Mucosa of descending colon (tissue), 3 donors: ENCODE results near the gene AMZ1. TPM values are rescaled to one million over a fixed set of nuclear protein-coding genes. Genes with fewer than 3 reads are reported as not detected.

ENCODE experiments used
- ATAC-seq: fragments of 200-7000 bp; cut with Tn5 transposase; one replicate; pipeline ENCODE4 v1.9.1; 2020; ENCODE audit warnings: mild to moderate bottlenecking, moderate library complexity
- DNase-seq, 3 donors: peaks; one replicate each; pipeline ENCODE4 v3.0.0-alpha.2; 2020
- H3K36me3 ChIP-seq: fragments of 200-600 bp; one replicate; pipeline ENCODE4 v1.8.0; 2021; ENCODE audit warnings: low read depth, mild to moderate bottlenecking
- H3K4me1 ChIP-seq: fragments of 200-600 bp; one replicate; pipeline ENCODE4 v1.8.0; 2021; ENCODE audit warnings: low read depth, mild to moderate bottlenecking
- H3K4me3 ChIP-seq: fragments of 200-600 bp; one replicate; pipeline ENCODE4 v1.8.0; 2021; ENCODE audit warnings: mild to moderate bottlenecking
- H3K9me3 ChIP-seq: fragments of 200-600 bp; one replicate; pipeline ENCODE4 v1.8.0; 2021; ENCODE audit warnings: mild to moderate bottlenecking
- CTCF ChIP-seq: fragments of 200-600 bp; IDR thresholded peaks from one replicate; pipeline ENCODE4 v1.8.0; 2022; ENCODE audit warnings: antibody characterized with exemption, mild to moderate bottlenecking
- intact Hi-C, 2 donors: fragments of 100-400 bp; cut with DNase I in 1 of 2; cut with micrococcal nuclease in 1 of 2; formaldehyde crosslinking; loops; one replicate each; pipeline versions ENCODE4 v1.11.0 to v1.11.1; 2022; cut with DNase I, micrococcal nuclease
- total RNA-seq, 3 donors: library from RNA; stranded (reverse); fragmentation: NEBNext Ultra II Directional in 2 of 3; extraction: Animal tissue kit (Norgen Biotek cat#: 25700) in 2 of 3; gene quantifications; one replicate each; pipeline versions ENCODE4 v1.2.1 to v1.2.4, GENCODE V29; 2021 to 2023
- donor health status: DM: no; HTN: no; CAD: no; lungs with moderate emphysema.
- donor health status: DM: no; HTN: no; CAD: no.
- donor health status: DM: no; HTN: yes; CAD: no.

AMZ1 gene
- total RNA-seq, 3 donors from 2014 or later: 0.61 to 1.3 TPM; not detected in 1

GRCh38 chr7:2716906-2717292, 28.9 kb downstream of the AMZ1 start:
- no peaks in the 10 kb centered on the region for H3K36me3 ChIP-seq
- no peak overlapping the region for H3K4me3 ChIP-seq
- no peak for TF ChIP-seq CTCF
- DNase-seq (no peak), ATAC-seq (no peak)
- intact Hi-C loops: no loop called here
- H3K9me3 ChIP-seq: no peaks in the 10 kb centered on the region
- H3K4me1 ChIP-seq: peaks cover 16% of the 10 kb centered on the region

GRCh38 chr7:2717293-2718261, 29.6 kb downstream of the AMZ1 start:
- no peak for TF ChIP-seq CTCF
- ATAC-seq (peak; percentile 89), DNase-seq (peak; percentile 81 to 85 (median 82))
- Histone ChIP-seq H3K4me3 (no peak overlapping the region), H3K36me3 (no peaks in the 10 kb centered on the region), H3K9me3 (no peaks in the 10 kb centered on the region), H3K4me1 (peaks cover 16% of the 10 kb centered on the region)
- intact Hi-C loops: no loop called here

GRCh38 chr7:2718296-2718965, 30.4 kb downstream of the AMZ1 start:
- intact Hi-C loops: no loop called here
- no peak for DNase-seq
- TF ChIP-seq CTCF: no peak
- ATAC-seq: no peak
- Histone ChIP-seq H3K4me1 (peaks cover 16% of the 10 kb centered on the region), H3K9me3 (no peaks in the 10 kb centered on the region), H3K4me3 (no peak overlapping the region), H3K36me3 (no peaks in the 10 kb centered on the region)

- H3K36me3 ChIP-seq: no peaks in the 10 kb centered on the region
- H3K4me3 ChIP-seq: no peak overlapping the region
- H3K4me1 ChIP-seq: peaks cover 16% of the 10 kb centered on the region
- H3K9me3 ChIP-seq: no peaks in the 10 kb centered on the region
- no peak for TF ChIP-seq CTCF
- DNase-seq (peak in 2 of 3 donors; percentile 49 to 65), ATAC-seq (peak; percentile 28)
- intact Hi-C loops: no loop called here
These were observed 31.0 kb downstream of the AMZ1 start for GRCh38 chr7:2719007-2719406.

- Histone ChIP-seq H3K9me3 (no peaks in the 10 kb centered on the region), H3K36me3 (no peaks in the 10 kb centered on the region), H3K4me3 (no peak overlapping the region), H3K4me1 (peaks cover 16% of the 10 kb centered on the region)
- intact Hi-C loops: no loop called here
- ATAC-seq: no peak
- peak in 1 of 3 donors; percentile 20 for DNase-seq
- no peak for TF ChIP-seq CTCF
These were observed 32.0 kb downstream of the AMZ1 start for GRCh38 chr7:2720024-2720423.
